ENCODE results near the gene SYT17. TPM values are rescaled to one million over a fixed set of nuclear protein-coding genes. Genes with fewer than 3 reads are reported as not detected.

Gene SYT17
- total RNA-seq, 1 experiment from 2014 or later = 4.2 TPM

- POLR2A ChIA-PET = no interaction called here
- TF ChIP-seq CTCF (IDR thresholded peaks at IDR 0.05; ENCODE audit: insufficient read depth in 1 of 2, low read depth in 1 of 2, low read length in 1 of 2, severe bottlenecking in 1 of 2, unreplicated experiment in 1 of 2) = no peak
Measured at GRCh38 chr16:19282101-19282500, 114.1 kb downstream of the SYT17 start.

GRCh38 chr16:19283637-19284036 is 115.6 kb downstream of the SYT17 start:
- Mint-ChIP-seq H3K4me3 (ENCODE audit: unreplicated experiment) (no peak overlapping the region), H3K27me3 (ENCODE audit: insufficient read depth, unreplicated experiment) (no peaks in the 10 kb centered on the region), H3K36me3 (ENCODE audit: insufficient read depth, unreplicated experiment) (no peaks in the 10 kb centered on the region), H3K27ac (ENCODE audit: unreplicated experiment) (no peak overlapping the region), H3K9me3 (ENCODE audit: unreplicated experiment) (no peaks in the 10 kb centered on the region), H3K4me1 (ENCODE audit: low read depth, unreplicated experiment) (no peaks in the 10 kb centered on the region)
- intact Hi-C loops (cut with micrococcal nuclease; ENCODE audit: unreplicated experiment) = no loop called here
- Histone ChIP-seq H3K9me3 (no peaks in the 10 kb centered on the region), H3K27me3 (replicated peaks; ENCODE audit: control insufficient read depth, insufficient read depth, low read length) (no peaks in the 10 kb centered on the region), H3K4me3 (ENCODE audit: low read depth, low read length) (no peak overlapping the region), H3K4me1 (no peaks in the 10 kb centered on the region), H3K36me3 (ENCODE audit: control insufficient read depth, insufficient read depth, low read length) (no peaks in the 10 kb centered on the region)
- CTCF ChIA-PET = no interaction called here
- POLR2A ChIA-PET = no interaction called here
- no peak for DNase-seq
- no TSS peak for BruUV-seq (replicated peaks)
- TF ChIP-seq CTCF (IDR thresholded peaks at IDR 0.05; ENCODE audit: insufficient read depth in 1 of 2, low read depth in 1 of 2, low read length in 1 of 2, severe bottlenecking in 1 of 2, unreplicated experiment in 1 of 2) = no peak

More at GRCh38 chr16:19282101-19282500, 114.1 kb downstream of the SYT17 start:
- Mint-ChIP-seq H3K4me1 (ENCODE audit: low read depth, unreplicated experiment) (no peaks in the 10 kb centered on the region), H3K36me3 (ENCODE audit: insufficient read depth, unreplicated experiment) (no peaks in the 10 kb centered on the region), H3K27me3 (ENCODE audit: insufficient read depth, unreplicated experiment) (no peaks in the 10 kb centered on the region), H3K4me3 (ENCODE audit: unreplicated experiment) (no peak overlapping the region), H3K9me3 (ENCODE audit: unreplicated experiment) (no peaks in the 10 kb centered on the region), H3K27ac (ENCODE audit: unreplicated experiment) (no peak overlapping the region)
- H3K9me3 ChIP-seq = no peaks in the 10 kb centered on the region
- H3K4me3 ChIP-seq (ENCODE audit: low read depth, low read length) = no peak overlapping the region
- CTCF ChIA-PET = no interaction called here
- DNase-seq = no peak
- BruUV-seq (replicated peaks) = no TSS peak
- no peaks in the 10 kb centered on the region for H3K27me3 ChIP-seq (replicated peaks; ENCODE audit: control insufficient read depth, insufficient read depth, low read length)
- intact Hi-C loops (cut with micrococcal nuclease; ENCODE audit: unreplicated experiment) = no loop called here
- no peaks in the 10 kb centered on the region for H3K4me1 ChIP-seq
- no peaks in the 10 kb centered on the region for H3K36me3 ChIP-seq (ENCODE audit: control insufficient read depth, insufficient read depth, low read length)

- Histone ChIP-seq H3K9me3 (no peaks in the 10 kb centered on the region), H3K27me3 (replicated peaks; ENCODE audit: control insufficient read depth, insufficient read depth, low read length) (no peaks in the 10 kb centered on the region), H3K4me3 (ENCODE audit: low read depth, low read length) (no peak overlapping the region), H3K36me3 (ENCODE audit: control insufficient read depth, insufficient read depth, low read length) (no peaks in the 10 kb centered on the region), H3K4me1 (no peaks in the 10 kb centered on the region)
- no peak for DNase-seq
- Mint-ChIP-seq H3K4me3 (ENCODE audit: unreplicated experiment) (no peak overlapping the region), H3K4me1 (ENCODE audit: low read depth, unreplicated experiment) (no peaks in the 10 kb centered on the region), H3K36me3 (ENCODE audit: insufficient read depth, unreplicated experiment) (no peaks in the 10 kb centered on the region), H3K27ac (ENCODE audit: unreplicated experiment) (no peak overlapping the region), H3K9me3 (ENCODE audit: unreplicated experiment) (no peaks in the 10 kb centered on the region), H3K27me3 (ENCODE audit: insufficient read depth, unreplicated experiment) (no peaks in the 10 kb centered on the region)
- no peak for TF ChIP-seq CTCF (IDR thresholded peaks at IDR 0.05; ENCODE audit: insufficient read depth in 1 of 2, low read depth in 1 of 2, low read length in 1 of 2, severe bottlenecking in 1 of 2, unreplicated experiment in 1 of 2)
- intact Hi-C loops (cut with micrococcal nuclease; ENCODE audit: unreplicated experiment) = no loop called here
- ChIA-PET CTCF (no interaction called here), POLR2A (no interaction called here)
- no TSS peak for BruUV-seq (replicated peaks)
Measured at GRCh38 chr16:19284207-19284606, 116.2 kb downstream of the SYT17 start.
